ENCODE data around the gene KCNG3. TPM values are rescaled to one million over a fixed set of nuclear protein-coding genes. Genes with fewer than 3 reads are reported as not detected.

KCNG3 gene
- total and polyA plus RNA-seq, 2 of the 13 experiments (the other 11 are each of a cell fraction or from before 2014, with no cell fraction given): 2.8 to 4.8 TPM

GRCh38 chr2:42494355-42495233 is 812 bp upstream of the KCNG3 start (continued):
- TF ChIP-seq ZSCAN9 (CRISPR knock-in tag; IDR thresholded peaks at IDR 0.05; ENCODE audit: borderline replicate concordance): peak; percentile 74
- no peak for TF ChIP-seq EEA1 (CRISPR knock-in tag; IDR thresholded peaks at IDR 0.05; ENCODE audit: borderline replicate concordance)
- TF ChIP-seq DRAP1 (CRISPR knock-in tag; IDR thresholded peaks at IDR 0.05): peak; percentile 16; the same call in 1 of the 2 replicates
- TF ChIP-seq, protein P1, sequence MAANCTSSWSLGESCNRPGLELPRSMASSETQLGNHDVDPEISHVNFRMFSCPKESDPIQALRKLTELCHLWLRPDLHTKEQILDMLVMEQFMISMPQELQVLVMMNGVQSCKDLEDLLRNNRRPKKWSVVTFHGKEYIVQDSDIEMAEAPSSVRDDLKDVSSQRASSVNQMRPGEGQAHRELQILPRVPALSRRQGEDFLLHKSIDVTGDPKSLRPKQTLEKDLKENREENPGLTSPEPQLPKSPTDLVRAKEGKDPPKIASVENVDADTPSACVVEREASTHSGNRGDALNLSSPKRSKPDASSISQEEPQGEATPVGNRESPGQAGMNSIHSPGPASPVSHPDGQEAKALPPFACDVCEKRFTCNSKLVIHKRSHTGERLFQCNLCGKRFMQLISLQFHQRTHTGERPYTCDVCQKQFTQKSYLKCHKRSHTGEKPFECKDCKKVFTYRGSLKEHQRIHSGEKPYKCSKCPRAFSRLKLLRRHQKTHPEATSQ (CRISPR knock-in tag; IDR thresholded peaks at IDR 0.05; ENCODE audit: borderline replicate concordance): 0 out of 2 replicates have a peak, but pooled peaks have one; percentile 2
- TF ChIP-seq THRA (CRISPR knock-in tag; IDR thresholded peaks at IDR 0.05; ENCODE audit: borderline replicate concordance): peak; percentile 83
- no peak for TF ChIP-seq FOXK1 (CRISPR knock-in tag; IDR thresholded peaks at IDR 0.05; ENCODE audit: borderline replicate concordance, low read depth)
- no peak for TF ChIP-seq ZNF576 (CRISPR knock-in tag; IDR thresholded peaks at IDR 0.05)
- peak; percentile 88 for TF ChIP-seq ZNF350 (CRISPR knock-in tag; IDR thresholded peaks at IDR 0.05; ENCODE audit: borderline replicate concordance, low read depth)
- TF ChIP-seq ZNF362 (CRISPR knock-in tag; IDR thresholded peaks at IDR 0.05; ENCODE audit: borderline replicate concordance): peak; percentile 80
- TF ChIP-seq FLYWCH1 (CRISPR knock-in tag; IDR thresholded peaks at IDR 0.05): no peak
- TF ChIP-seq ZSCAN25 (CRISPR knock-in tag; IDR thresholded peaks at IDR 0.05): no peak
- no peak for TF ChIP-seq SP1 (IDR thresholded peaks at IDR 0.05)
- no peak for TF ChIP-seq SP1 (CRISPR knock-in tag; IDR thresholded peaks at IDR 0.05)
- TF ChIP-seq PRMT3 (CRISPR knock-in tag; IDR thresholded peaks at IDR 0.05; ENCODE audit: borderline replicate concordance, low read depth): no peak
- no peak for TF ChIP-seq ZNF629 (CRISPR knock-in tag; conservative IDR thresholded peaks at IDR 0.05)
- no peak for TF ChIP-seq FIP1L1 (IDR thresholded peaks at IDR 0.05; ENCODE audit: borderline replicate concordance, insufficient read depth, low read depth, low read length)
- no peak for TF ChIP-seq CSRNP2 (CRISPR knock-in tag; conservative IDR thresholded peaks at IDR 0.05; ENCODE audit: low read depth)
- TF ChIP-seq KDM5A (IDR thresholded peaks at IDR 0.05; ENCODE audit: borderline replicate concordance, low read length): peak; percentile 62; the same call in 1 of the 2 replicates
- TF ChIP-seq MEF2D (CRISPR knock-in tag; IDR thresholded peaks at IDR 0.05): no peak
- TF ChIP-seq ZNF841 (CRISPR knock-in tag; IDR thresholded peaks at IDR 0.05; ENCODE audit: borderline replicate concordance): no peak
- no peak for TF ChIP-seq ZNF446 (CRISPR knock-in tag; IDR thresholded peaks at IDR 0.05)
- TF ChIP-seq STAT5B (CRISPR knock-in tag; IDR thresholded peaks at IDR 0.05): no peak
- TF ChIP-seq ARHGAP35 (CRISPR knock-in tag; IDR thresholded peaks at IDR 0.05; ENCODE audit: borderline replicate concordance): peak; percentile 48; the same call in 1 of the 2 replicates
